OCI-LY7 (cell line): ENCODE measurements around the gene EPB41L4B.

ENCODE experiments used
- EZH2phosphoT487 ChIP-seq: fragments of 200-600 bp; sonication (generic); IDR thresholded peaks from 2 replicates; pipeline ENCODE4 v1.6.1; 2018; ENCODE audit warnings: low read depth, borderline replicate concordance, mild to moderate bottlenecking, mixed run types, antibody characterized with exemption, low read length, moderate library complexity, mixed read lengths
- TF ChIP-seq, protein P1 (sequence below): fragments of 200-600 bp; sonication (generic); conservative IDR thresholded peaks from 2 replicates; pipeline ENCODE4 v1.5.1; 2014; ENCODE audit warnings: mild to moderate bottlenecking, antibody characterized with exemption, low read length, moderate library complexity, mixed read lengths

DNA sequence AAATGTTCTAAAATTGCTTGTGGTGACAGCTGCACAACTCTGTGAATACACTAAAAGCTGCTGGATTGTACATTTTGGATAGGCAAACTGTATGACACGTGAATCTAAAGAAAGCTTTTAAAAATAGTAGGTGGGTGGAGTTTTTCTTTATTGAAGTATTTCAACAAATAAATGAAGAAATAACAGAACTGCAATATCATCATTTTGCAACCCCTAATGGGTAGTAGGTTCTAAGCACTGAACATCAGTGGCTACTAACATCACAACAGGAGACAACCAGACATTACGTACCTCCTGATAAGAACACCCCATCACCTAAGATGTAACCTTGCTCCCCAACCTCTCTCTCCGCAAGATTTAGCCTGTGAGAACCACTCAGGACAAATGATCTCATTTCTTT is 38.6 kb downstream of the EPB41L4B start:
- TF ChIP-seq, protein P1, sequence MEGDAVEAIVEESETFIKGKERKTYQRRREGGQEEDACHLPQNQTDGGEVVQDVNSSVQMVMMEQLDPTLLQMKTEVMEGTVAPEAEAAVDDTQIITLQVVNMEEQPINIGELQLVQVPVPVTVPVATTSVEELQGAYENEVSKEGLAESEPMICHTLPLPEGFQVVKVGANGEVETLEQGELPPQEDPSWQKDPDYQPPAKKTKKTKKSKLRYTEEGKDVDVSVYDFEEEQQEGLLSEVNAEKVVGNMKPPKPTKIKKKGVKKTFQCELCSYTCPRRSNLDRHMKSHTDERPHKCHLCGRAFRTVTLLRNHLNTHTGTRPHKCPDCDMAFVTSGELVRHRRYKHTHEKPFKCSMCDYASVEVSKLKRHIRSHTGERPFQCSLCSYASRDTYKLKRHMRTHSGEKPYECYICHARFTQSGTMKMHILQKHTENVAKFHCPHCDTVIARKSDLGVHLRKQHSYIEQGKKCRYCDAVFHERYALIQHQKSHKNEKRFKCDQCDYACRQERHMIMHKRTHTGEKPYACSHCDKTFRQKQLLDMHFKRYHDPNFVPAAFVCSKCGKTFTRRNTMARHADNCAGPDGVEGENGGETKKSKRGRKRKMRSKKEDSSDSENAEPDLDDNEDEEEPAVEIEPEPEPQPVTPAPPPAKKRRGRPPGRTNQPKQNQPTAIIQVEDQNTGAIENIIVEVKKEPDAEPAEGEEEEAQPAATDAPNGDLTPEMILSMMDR = no peak
- TF ChIP-seq EZH2phosphoT487 = no peak
